Measurements from ENCODE around the gene HAGH.

The HAGH gene

GRCh38 chr16:1859650-1860049 lies 33.0 kb upstream of the HAGH start:
- Histone ChIP-seq H3K27ac (ENCODE audit: insufficient read depth, low read length, poor library complexity, severe bottlenecking) (no peak overlapping the region), H3K4me1 (ENCODE audit: control insufficient read depth, insufficient read depth, low read length, poor library complexity, severe bottlenecking) (no peaks in the 10 kb centered on the region), H3K36me3 (ENCODE audit: control insufficient read depth, insufficient read depth, low read length) (no peaks in the 10 kb centered on the region), H3K9me3 (ENCODE audit: control insufficient read depth, low read length) (no peaks in the 10 kb centered on the region), H3K4me3 (ENCODE audit: insufficient read depth, low read depth, low read length, poor library complexity, severe bottlenecking) (no peak overlapping the region), H3K27me3 (replicated peaks; ENCODE audit: control insufficient read depth, insufficient read depth, low read length, poor library complexity, severe bottlenecking) (no peaks in the 10 kb centered on the region)
- DNase-seq = no peak

GRCh38 chr16:1858189-1858865 lies 31.7 kb upstream of the HAGH start:
- H3K4me3 ChIP-seq (ENCODE audit: insufficient read depth, low read depth, low read length, poor library complexity, severe bottlenecking) = no peak overlapping the region
- H3K27ac ChIP-seq (ENCODE audit: insufficient read depth, low read length, poor library complexity, severe bottlenecking) = no peak overlapping the region
- H3K27me3 ChIP-seq (replicated peaks; ENCODE audit: control insufficient read depth, insufficient read depth, low read length, poor library complexity, severe bottlenecking) = no peaks in the 10 kb centered on the region
- no peaks in the 10 kb centered on the region for H3K9me3 ChIP-seq (ENCODE audit: control insufficient read depth, low read length)
- H3K36me3 ChIP-seq (ENCODE audit: control insufficient read depth, insufficient read depth, low read length) = no peaks in the 10 kb centered on the region
- H3K4me1 ChIP-seq (ENCODE audit: control insufficient read depth, insufficient read depth, low read length, poor library complexity, severe bottlenecking) = no peaks in the 10 kb centered on the region
- no peak for DNase-seq

GRCh38 chr16:1857433-1858097 lies 30.9 kb upstream of the HAGH start:
- Histone ChIP-seq H3K4me1 (ENCODE audit: control insufficient read depth, insufficient read depth, low read length, poor library complexity, severe bottlenecking) (no peaks in the 10 kb centered on the region), H3K27me3 (replicated peaks; ENCODE audit: control insufficient read depth, insufficient read depth, low read length, poor library complexity, severe bottlenecking) (no peaks in the 10 kb centered on the region), H3K4me3 (ENCODE audit: insufficient read depth, low read depth, low read length, poor library complexity, severe bottlenecking) (no peak overlapping the region), H3K9me3 (ENCODE audit: control insufficient read depth, low read length) (no peaks in the 10 kb centered on the region), H3K36me3 (ENCODE audit: control insufficient read depth, insufficient read depth, low read length) (no peaks in the 10 kb centered on the region), H3K27ac (ENCODE audit: insufficient read depth, low read length, poor library complexity, severe bottlenecking) (no peak overlapping the region)
- DNase-seq = no peak

GRCh38 chr16:1851793-1852192 lies 25.2 kb upstream of the HAGH start:
- Histone ChIP-seq H3K4me3 (ENCODE audit: insufficient read depth, low read depth, low read length, poor library complexity, severe bottlenecking) (no peak overlapping the region), H3K27ac (ENCODE audit: insufficient read depth, low read length, poor library complexity, severe bottlenecking) (no peak overlapping the region), H3K27me3 (replicated peaks; ENCODE audit: control insufficient read depth, insufficient read depth, low read length, poor library complexity, severe bottlenecking) (no peaks in the 10 kb centered on the region), H3K9me3 (ENCODE audit: control insufficient read depth, low read length) (no peaks in the 10 kb centered on the region), H3K4me1 (ENCODE audit: control insufficient read depth, insufficient read depth, low read length, poor library complexity, severe bottlenecking) (no peaks in the 10 kb centered on the region), H3K36me3 (ENCODE audit: control insufficient read depth, insufficient read depth, low read length) (no peaks in the 10 kb centered on the region)
- DNase-seq = no peak

GRCh38 chr16:1850981-1851380 lies 24.4 kb upstream of the HAGH start:
- Histone ChIP-seq H3K4me1 (ENCODE audit: control insufficient read depth, insufficient read depth, low read length, poor library complexity, severe bottlenecking) (no peaks in the 10 kb centered on the region), H3K27ac (ENCODE audit: insufficient read depth, low read length, poor library complexity, severe bottlenecking) (no peak overlapping the region), H3K27me3 (replicated peaks; ENCODE audit: control insufficient read depth, insufficient read depth, low read length, poor library complexity, severe bottlenecking) (no peaks in the 10 kb centered on the region), H3K4me3 (ENCODE audit: insufficient read depth, low read depth, low read length, poor library complexity, severe bottlenecking) (no peak overlapping the region), H3K36me3 (ENCODE audit: control insufficient read depth, insufficient read depth, low read length) (no peaks in the 10 kb centered on the region), H3K9me3 (ENCODE audit: control insufficient read depth, low read length) (no peaks in the 10 kb centered on the region)
- DNase-seq = no peak

- Histone ChIP-seq H3K27me3 (replicated peaks; ENCODE audit: control insufficient read depth, insufficient read depth, low read length, poor library complexity, severe bottlenecking) (no peaks in the 10 kb centered on the region), H3K9me3 (ENCODE audit: control insufficient read depth, low read length) (no peaks in the 10 kb centered on the region), H3K4me1 (ENCODE audit: control insufficient read depth, insufficient read depth, low read length, poor library complexity, severe bottlenecking) (no peaks in the 10 kb centered on the region), H3K4me3 (ENCODE audit: insufficient read depth, low read depth, low read length, poor library complexity, severe bottlenecking) (no peak overlapping the region), H3K36me3 (ENCODE audit: control insufficient read depth, insufficient read depth, low read length) (no peaks in the 10 kb centered on the region), H3K27ac (ENCODE audit: insufficient read depth, low read length, poor library complexity, severe bottlenecking) (no peak overlapping the region)
- DNase-seq = no peak
These were observed 19.8 kb upstream of the HAGH start for GRCh38 chr16:1846416-1846815.

- Histone ChIP-seq H3K4me3 (ENCODE audit: insufficient read depth, low read depth, low read length, poor library complexity, severe bottlenecking) (no peak overlapping the region), H3K27me3 (replicated peaks; ENCODE audit: control insufficient read depth, insufficient read depth, low read length, poor library complexity, severe bottlenecking) (no peaks in the 10 kb centered on the region), H3K36me3 (ENCODE audit: control insufficient read depth, insufficient read depth, low read length) (no peaks in the 10 kb centered on the region), H3K4me1 (ENCODE audit: control insufficient read depth, insufficient read depth, low read length, poor library complexity, severe bottlenecking) (no peaks in the 10 kb centered on the region), H3K27ac (ENCODE audit: insufficient read depth, low read length, poor library complexity, severe bottlenecking) (no peak overlapping the region), H3K9me3 (ENCODE audit: control insufficient read depth, low read length) (no peaks in the 10 kb centered on the region)
- DNase-seq = no peak
These were observed 19.4 kb upstream of the HAGH start for GRCh38 chr16:1845985-1846384.

GRCh38 chr16:1839554-1839953 lies 12.9 kb upstream of the HAGH start:
- DNase-seq = no peak
- no peak overlapping the region for H3K27ac ChIP-seq (ENCODE audit: insufficient read depth, low read length, poor library complexity, severe bottlenecking)
- H3K4me3 ChIP-seq (ENCODE audit: insufficient read depth, low read depth, low read length, poor library complexity, severe bottlenecking) = no peak overlapping the region
- no peaks in the 10 kb centered on the region for H3K9me3 ChIP-seq (ENCODE audit: control insufficient read depth, low read length)
- H3K36me3 ChIP-seq (ENCODE audit: control insufficient read depth, insufficient read depth, low read length) = no peaks in the 10 kb centered on the region
- no peaks in the 10 kb centered on the region for H3K27me3 ChIP-seq (replicated peaks; ENCODE audit: control insufficient read depth, insufficient read depth, low read length, poor library complexity, severe bottlenecking)
- no peaks in the 10 kb centered on the region for H3K4me1 ChIP-seq (ENCODE audit: control insufficient read depth, insufficient read depth, low read length, poor library complexity, severe bottlenecking)

- Histone ChIP-seq H3K27me3 (replicated peaks; ENCODE audit: control insufficient read depth, insufficient read depth, low read length, poor library complexity, severe bottlenecking) (no peaks in the 10 kb centered on the region), H3K4me3 (ENCODE audit: insufficient read depth, low read depth, low read length, poor library complexity, severe bottlenecking) (no peak overlapping the region), H3K36me3 (ENCODE audit: control insufficient read depth, insufficient read depth, low read length) (no peaks in the 10 kb centered on the region), H3K4me1 (ENCODE audit: control insufficient read depth, insufficient read depth, low read length, poor library complexity, severe bottlenecking) (no peaks in the 10 kb centered on the region), H3K9me3 (ENCODE audit: control insufficient read depth, low read length) (no peaks in the 10 kb centered on the region), H3K27ac (ENCODE audit: insufficient read depth, low read length, poor library complexity, severe bottlenecking) (no peak overlapping the region)
- no peak for DNase-seq
These were observed 7.5 kb upstream of the HAGH start for GRCh38 chr16:1834096-1834495.

GRCh38 chr16:1832838-1833454 lies 6.3 kb upstream of the HAGH start:
- H3K36me3 ChIP-seq (ENCODE audit: control insufficient read depth, insufficient read depth, low read length) = no peaks in the 10 kb centered on the region
- H3K4me1 ChIP-seq (ENCODE audit: control insufficient read depth, insufficient read depth, low read length, poor library complexity, severe bottlenecking) = no peaks in the 10 kb centered on the region
- no peak overlapping the region for H3K4me3 ChIP-seq (ENCODE audit: insufficient read depth, low read depth, low read length, poor library complexity, severe bottlenecking)
- no peaks in the 10 kb centered on the region for H3K9me3 ChIP-seq (ENCODE audit: control insufficient read depth, low read length)
- no peaks in the 10 kb centered on the region for H3K27me3 ChIP-seq (replicated peaks; ENCODE audit: control insufficient read depth, insufficient read depth, low read length, poor library complexity, severe bottlenecking)
- no peak overlapping the region for H3K27ac ChIP-seq (ENCODE audit: insufficient read depth, low read length, poor library complexity, severe bottlenecking)
- no peak for DNase-seq

All from effector memory CD4-positive, alpha-beta T cell (primary cell).